LNCaP clone FGC (cell line): ENCODE measurements around the gene THAP4.

Experiments
- DNase-seq: peaks from one replicate; pipeline ENCODE4 v3.0.0-alpha.2; 2011; ENCODE audit warnings: low read depth
- H3K4me3 ChIP-seq: 2 replicates; pipeline ENCODE4 v1.5.1; 2011; ENCODE audit warnings: mild to moderate bottlenecking, low read depth, low read length, control low read depth
- CTCF ChIP-seq: IDR thresholded peaks from 2 replicates; pipeline ENCODE4 v1.5.1; 2012; ENCODE audit warnings: mild to moderate bottlenecking; ENCODE audit not compliant: control insufficient read depth, insufficient read depth; ENCODE audit errors: extremely low read depth

The THAP4 gene

DNA sequence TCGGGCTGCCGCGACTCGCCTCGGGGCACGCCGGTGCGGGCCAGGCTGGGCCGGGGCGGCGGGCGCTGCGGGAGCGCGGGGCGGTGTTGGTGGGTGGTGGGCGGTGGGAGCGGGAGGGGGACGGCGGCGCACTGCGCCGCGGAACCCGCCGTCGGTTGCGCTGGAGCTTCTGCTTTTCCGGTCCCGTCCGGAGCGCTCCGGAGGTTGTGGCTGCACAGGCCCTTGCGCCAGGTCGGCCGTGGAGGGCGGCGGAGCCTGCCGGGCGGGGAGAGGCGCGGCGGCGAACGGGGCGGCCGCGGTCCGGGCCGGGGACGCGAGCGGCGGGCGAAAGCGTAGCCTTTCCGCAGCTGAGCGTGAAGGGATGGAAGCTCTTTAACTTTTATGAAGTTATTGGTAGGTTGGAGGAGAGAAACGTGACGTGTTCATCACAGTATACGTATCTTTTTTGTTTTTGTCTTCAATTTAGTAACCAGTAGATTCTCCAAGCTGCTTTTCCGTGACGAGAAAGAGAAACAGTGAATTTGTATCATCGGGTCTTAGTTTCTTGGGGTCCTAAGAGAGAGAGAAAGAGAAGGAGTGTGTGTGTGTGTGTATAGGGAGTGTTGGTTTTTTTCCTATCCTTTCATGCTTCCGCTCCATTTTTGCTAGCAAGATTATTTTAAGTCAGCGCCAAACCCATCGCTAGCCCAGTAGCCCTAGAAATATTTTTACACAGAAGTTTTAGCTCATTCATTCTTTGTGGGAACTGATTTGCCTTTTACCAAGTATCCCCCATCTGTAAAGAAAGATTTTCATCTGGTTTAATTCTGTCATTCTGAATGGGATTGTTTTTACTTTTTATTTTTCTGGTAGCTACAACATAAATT is 1.1 kb upstream of the THAP4 start:
- TF ChIP-seq CTCF = no peak
- DNase-seq = no peak
- H3K4me3 ChIP-seq = peak overlapping the region; percentile 82

GRCh38 chr2:241636182-241637017 is 558 bp downstream of the THAP4 start:
- no peak for DNase-seq
- no peak for TF ChIP-seq CTCF

GRCh38 chr2:241635756-241636155 is 1.2 kb downstream of the THAP4 start:
- no peak for DNase-seq
- H3K4me3 ChIP-seq = peak overlapping the region; percentile 82
- TF ChIP-seq CTCF = no peak

More at GRCh38 chr2:241636182-241637017, 558 bp downstream of the THAP4 start:
- H3K4me3 ChIP-seq = peak overlapping the region; percentile 82

DNA sequence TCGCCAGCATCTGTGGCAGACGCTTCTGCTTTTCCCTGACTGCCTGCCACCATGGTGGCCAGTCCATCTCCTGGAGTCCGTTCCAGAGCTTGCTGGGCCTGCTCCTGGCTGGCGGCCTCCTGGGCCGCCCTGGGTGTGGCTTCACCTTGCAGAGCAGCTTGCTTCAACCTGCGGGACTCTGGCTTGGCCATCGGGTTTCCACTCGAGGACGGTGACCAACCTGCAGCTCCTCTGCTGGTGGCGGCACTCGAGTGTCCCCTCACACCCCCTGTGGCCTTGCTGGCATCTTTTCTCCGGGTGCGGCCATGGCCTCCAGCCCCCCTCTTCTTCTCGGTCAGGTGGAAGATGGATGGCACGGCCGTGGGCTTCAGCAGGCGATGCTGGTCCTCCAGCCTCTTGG is 3.4 kb downstream of the THAP4 start:
- no peak overlapping the region for H3K4me3 ChIP-seq
- DNase-seq = no peak
- TF ChIP-seq CTCF = no peak

DNA sequence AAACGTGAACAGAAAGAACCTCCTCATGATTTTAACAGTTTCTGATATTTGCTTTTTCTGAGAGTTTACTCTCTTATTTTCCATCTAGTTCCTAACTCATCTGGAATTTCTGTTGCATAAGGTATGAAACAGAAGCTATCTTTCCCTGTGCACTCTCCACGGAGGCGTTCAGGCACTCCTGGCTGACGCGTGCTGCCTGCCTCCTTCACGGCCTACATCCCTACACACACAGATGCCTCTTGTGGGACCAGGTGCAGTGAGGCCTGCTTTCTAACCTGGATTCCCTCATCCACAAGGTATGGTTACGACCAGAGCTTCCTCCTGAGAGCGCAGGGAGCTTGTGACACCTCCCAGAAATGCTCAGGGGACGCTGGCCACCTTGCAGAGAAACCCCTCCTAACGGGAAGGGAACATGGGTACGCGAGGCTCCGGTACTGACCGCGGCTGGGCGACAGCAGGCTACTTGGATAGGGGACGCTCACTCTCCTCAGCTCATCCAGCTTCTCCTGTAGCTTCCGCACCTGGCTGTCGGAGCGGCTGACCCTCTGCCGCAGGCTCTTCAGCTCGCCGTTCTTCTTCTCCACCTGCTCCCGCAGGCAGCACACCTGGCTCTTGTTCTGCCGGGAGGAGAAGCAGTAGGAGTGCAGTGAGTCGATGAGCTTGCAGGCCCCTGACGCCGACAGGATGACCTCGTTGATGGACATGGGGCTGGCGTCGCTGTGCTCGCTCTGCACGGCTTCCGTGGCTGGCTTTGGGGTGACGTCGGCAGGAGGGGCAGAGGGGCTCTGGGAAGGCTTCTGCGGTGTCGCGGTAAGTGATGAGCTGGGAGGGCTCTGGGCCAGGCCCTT is 4.3 kb downstream of the THAP4 start:
- DNase-seq = no peak
- H3K4me3 ChIP-seq = no peak overlapping the region
- TF ChIP-seq CTCF = no peak

DNA sequence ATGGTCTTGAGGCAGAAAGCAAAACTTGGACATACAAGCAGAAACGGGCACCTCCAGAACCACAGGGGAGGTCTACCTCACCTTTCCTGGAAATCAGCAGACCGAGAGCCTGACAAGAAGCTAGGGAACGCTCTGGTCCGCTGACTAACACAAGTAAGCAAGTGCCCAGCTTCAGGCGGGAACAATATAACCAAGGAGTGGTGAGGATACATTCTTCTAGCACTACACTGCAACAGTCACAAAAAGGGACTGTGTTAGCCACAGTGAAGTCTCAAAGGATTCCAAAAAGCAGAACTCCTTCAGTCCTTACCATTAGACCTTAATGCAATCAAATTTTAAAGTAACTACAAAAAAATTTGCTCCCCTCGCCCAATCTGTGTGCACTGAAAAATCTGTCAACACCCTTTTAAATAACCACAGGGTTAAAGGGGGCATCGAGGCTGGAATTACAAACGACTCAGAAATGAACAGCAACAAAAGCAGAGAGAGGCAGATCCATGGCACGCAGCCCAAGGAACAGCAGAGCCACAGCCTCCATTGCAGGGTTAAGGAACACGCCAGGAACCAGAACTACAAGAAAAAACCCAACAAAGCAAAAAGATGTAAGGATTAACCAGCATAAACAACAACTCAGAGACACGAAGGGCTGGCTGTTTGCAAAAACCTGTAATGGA is 7.1 kb downstream of the THAP4 start:
- no peak for DNase-seq
- no peak overlapping the region for H3K4me3 ChIP-seq
- TF ChIP-seq CTCF = no peak
